Left ventricle myocardium inferior (tissue), 1 donor: ENCODE data around the gene TTYH3. TPM values are rescaled to one million over a fixed set of nuclear protein-coding genes. Genes with fewer than 3 reads are reported as not detected.

ENCODE experiments used
- DNase-seq: peaks from one replicate; pipeline ENCODE4 v3.0.0-alpha.2; 2020
- H3K27ac ChIP-seq: fragments of 200-600 bp; replicated peaks from 2 replicates; pipeline ENCODE4 v1.8.0; 2021
- H3K27me3 ChIP-seq: fragments of 200-600 bp; 2 replicates; pipeline ENCODE4 v1.8.0; 2021; ENCODE audit warnings: low read depth
- H3K36me3 ChIP-seq: fragments of 200-600 bp; 2 replicates; pipeline ENCODE4 v1.8.0; 2021
- H3K4me1 ChIP-seq: fragments of 200-600 bp; 2 replicates; pipeline ENCODE4 v1.8.0; 2021
- H3K4me3 ChIP-seq: fragments of 200-600 bp; 2 replicates; pipeline ENCODE4 v1.8.0; 2021; ENCODE audit warnings: mild to moderate bottlenecking, moderate library complexity
- H3K9me3 ChIP-seq: fragments of 200-600 bp; replicated peaks from 2 replicates; pipeline ENCODE4 v1.8.0; 2021
- intact Hi-C: fragments of 100-400 bp; cut with micrococcal nuclease; formaldehyde crosslinking; loops from one replicate; pipeline ENCODE4 v1.11.0; 2022
- total RNA-seq: library from RNA; stranded (reverse); fragmentation: NEBNext Ultra II Directional; extraction: Animal tissue kit (Norgen Biotek cat#: 25700); gene quantifications from one replicate; pipeline ENCODE4 v1.2.1, GENCODE V29; 2021
- TF ChIP-seq, protein P1 (sequence below): fragments of 200-600 bp; IDR thresholded peaks from 2 replicates; pipeline ENCODE4 v1.8.0; 2021; ENCODE audit warnings: antibody characterized with exemption, mild to moderate bottlenecking, borderline replicate concordance
- donor health status: DM: no; HTN: yes; CAD: no; lungs with severe emphysema.

Gene TTYH3
- total RNA-seq, 1 donor from 2014 or later, result 10.9 TPM

DNA sequence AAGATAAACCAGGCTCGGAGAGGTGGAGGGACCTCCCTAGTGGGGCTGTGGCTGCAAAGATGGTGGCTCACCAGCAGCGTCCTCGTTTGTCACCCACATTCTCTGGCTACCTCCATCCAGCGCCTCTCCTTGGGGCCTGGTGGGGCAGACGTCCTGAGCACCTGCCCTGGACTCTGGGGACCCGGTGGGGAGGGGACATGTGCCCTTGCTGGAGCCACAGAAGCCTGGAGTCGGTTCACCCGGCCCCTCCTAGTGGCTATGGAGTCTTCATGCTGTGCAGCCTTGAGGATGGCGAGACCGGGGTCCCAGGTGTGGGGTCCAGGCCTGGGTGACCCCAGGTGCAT lies 14.5 kb downstream of the TTYH3 start:
- TF ChIP-seq, protein P1, sequence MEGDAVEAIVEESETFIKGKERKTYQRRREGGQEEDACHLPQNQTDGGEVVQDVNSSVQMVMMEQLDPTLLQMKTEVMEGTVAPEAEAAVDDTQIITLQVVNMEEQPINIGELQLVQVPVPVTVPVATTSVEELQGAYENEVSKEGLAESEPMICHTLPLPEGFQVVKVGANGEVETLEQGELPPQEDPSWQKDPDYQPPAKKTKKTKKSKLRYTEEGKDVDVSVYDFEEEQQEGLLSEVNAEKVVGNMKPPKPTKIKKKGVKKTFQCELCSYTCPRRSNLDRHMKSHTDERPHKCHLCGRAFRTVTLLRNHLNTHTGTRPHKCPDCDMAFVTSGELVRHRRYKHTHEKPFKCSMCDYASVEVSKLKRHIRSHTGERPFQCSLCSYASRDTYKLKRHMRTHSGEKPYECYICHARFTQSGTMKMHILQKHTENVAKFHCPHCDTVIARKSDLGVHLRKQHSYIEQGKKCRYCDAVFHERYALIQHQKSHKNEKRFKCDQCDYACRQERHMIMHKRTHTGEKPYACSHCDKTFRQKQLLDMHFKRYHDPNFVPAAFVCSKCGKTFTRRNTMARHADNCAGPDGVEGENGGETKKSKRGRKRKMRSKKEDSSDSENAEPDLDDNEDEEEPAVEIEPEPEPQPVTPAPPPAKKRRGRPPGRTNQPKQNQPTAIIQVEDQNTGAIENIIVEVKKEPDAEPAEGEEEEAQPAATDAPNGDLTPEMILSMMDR, result no peak
- Histone ChIP-seq H3K27me3 (no peaks in the 10 kb centered on the region), H3K36me3 (peaks cover 32% of the 10 kb centered on the region), H3K27ac (no peak overlapping the region), H3K9me3 (no peaks in the 10 kb centered on the region), H3K4me3 (no peak overlapping the region), H3K4me1 (peaks cover 38% of the 10 kb centered on the region)
- intact Hi-C loops, result no loop called here
- no peak for DNase-seq

DNA sequence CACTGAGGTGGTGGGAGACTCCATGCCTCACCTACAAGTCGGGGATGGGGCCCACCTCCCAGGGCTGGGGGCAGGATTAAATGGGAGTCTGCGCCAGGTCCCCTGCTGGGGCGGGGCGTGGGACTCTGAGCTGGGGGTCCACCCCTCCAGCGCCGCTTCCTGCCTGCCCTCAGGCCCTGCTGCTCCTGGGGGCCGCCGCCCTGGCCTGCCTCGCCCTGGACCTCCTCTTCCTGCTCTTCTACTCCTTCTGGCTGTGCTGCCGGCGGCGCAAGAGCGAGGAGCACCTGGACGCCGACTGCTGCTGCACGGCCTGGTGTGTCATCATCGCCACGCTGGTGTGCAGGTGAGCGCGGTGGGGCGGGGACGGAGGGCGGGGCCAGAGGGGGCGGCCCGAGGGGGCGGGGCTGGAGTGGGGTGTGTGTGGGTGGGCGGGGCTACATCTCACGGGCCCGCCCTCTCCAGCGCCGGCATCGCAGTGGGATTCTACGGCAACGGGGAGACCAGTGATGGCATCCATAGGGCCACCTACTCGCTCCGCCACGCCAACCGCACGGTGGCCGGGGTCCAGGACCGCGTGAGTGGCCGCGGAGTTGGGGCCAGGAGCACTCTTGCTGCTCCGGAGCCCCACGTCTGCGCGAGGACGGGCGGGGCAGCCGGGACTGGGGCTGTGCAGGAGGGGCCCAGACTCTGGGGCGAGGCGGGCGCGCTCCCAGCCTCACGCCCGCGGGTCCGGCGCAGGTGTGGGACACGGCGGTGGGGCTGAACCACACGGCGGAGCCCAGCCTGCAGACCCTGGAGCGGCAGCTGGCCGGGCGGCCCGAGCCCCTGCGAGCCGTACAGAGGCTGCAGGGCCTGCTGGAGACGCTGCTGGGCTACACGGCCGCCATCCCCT lies 15.1 kb downstream of the TTYH3 start:
- Histone ChIP-seq H3K4me3 (no peak overlapping the region), H3K36me3 (peaks cover 32% of the 10 kb centered on the region), H3K27me3 (no peaks in the 10 kb centered on the region), H3K4me1 (peaks cover 32% of the 10 kb centered on the region), H3K9me3 (no peaks in the 10 kb centered on the region), H3K27ac (no peak overlapping the region)
- TF ChIP-seq, protein P1, result no peak
- intact Hi-C loops, result no loop called here
- DNase-seq, result no peak

DNA sequence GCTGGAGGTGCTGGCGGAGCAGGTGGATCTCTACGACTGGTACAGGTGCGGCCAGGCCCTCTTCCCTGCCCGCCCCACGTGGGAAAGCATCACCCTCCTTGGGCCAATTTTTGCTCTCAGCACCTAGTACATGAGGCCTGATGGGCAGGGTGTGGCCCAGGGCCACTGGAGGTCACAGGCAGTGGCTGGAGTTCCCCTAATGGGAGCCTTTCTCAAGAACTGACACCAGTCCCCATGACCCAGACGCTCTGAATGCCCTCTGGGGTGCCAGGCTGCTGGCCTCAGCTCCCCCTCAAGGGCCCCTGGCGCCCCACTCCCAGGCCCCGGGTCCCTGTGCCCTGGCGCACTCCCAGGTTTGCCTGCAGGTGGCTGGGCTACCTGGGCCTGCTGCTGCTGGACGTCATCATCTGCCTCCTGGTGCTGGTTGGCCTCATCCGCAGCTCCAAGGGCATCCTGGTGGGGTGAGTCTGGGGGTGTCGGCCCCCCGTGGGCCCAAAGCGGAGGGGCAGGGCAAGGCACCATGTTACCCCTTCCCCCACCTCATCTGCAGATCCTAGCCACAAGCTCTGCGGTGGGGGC lies 15.9 kb downstream of the TTYH3 start:
- no peaks in the 10 kb centered on the region for H3K27me3 ChIP-seq
- H3K36me3 ChIP-seq, result peaks cover 32% of the 10 kb centered on the region
- no peak overlapping the region for H3K27ac ChIP-seq
- H3K9me3 ChIP-seq, result no peaks in the 10 kb centered on the region
- H3K4me1 ChIP-seq, result peaks cover 25% of the 10 kb centered on the region
- no peak for DNase-seq
- TF ChIP-seq, protein P1, result no peak
- no peak overlapping the region for H3K4me3 ChIP-seq
- intact Hi-C loops, result no loop called here

DNA sequence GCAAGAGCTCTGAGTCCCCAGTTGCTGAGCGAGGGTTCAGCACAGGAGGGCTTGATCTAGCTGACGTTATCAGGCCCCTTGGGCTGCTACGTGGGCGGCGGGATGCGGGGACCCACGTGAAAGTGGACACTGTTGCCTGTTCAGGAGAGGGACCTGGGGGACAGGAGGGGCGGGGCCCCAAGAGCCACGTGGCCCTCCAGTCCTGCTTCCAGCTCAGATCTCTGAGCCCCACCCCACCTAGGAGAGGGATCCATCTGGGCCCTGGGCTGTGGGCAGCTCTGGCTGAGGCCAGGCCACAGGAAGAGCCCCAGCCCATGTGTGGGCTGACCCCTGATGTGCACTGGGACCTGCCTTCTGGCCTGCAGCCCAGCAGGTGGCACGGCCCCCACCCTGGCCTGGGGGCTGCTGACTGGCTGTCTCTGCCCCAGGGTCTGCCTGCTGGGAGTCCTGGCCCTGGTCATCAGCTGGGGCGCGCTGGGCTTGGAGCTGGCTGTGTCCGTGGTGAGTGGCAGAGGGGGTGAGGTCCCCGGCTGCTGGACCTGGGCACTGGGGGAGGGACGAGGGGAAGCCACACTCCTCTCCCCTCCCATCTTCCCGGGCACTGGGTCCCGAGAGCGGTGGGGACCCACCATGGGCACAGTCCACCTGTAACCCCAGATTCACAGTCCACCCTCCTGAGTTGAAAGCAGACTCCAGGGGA lies 17.5 kb downstream of the TTYH3 start:
- H3K27ac ChIP-seq, result no peak overlapping the region
- H3K4me1 ChIP-seq, result peaks cover 14% of the 10 kb centered on the region
- H3K36me3 ChIP-seq, result peaks cover 35% of the 10 kb centered on the region
- no peaks in the 10 kb centered on the region for H3K27me3 ChIP-seq
- H3K4me3 ChIP-seq, result no peak overlapping the region
- intact Hi-C loops, result no loop called here
- no peaks in the 10 kb centered on the region for H3K9me3 ChIP-seq
- DNase-seq, result no peak
- TF ChIP-seq, protein P1, result no peak

DNA sequence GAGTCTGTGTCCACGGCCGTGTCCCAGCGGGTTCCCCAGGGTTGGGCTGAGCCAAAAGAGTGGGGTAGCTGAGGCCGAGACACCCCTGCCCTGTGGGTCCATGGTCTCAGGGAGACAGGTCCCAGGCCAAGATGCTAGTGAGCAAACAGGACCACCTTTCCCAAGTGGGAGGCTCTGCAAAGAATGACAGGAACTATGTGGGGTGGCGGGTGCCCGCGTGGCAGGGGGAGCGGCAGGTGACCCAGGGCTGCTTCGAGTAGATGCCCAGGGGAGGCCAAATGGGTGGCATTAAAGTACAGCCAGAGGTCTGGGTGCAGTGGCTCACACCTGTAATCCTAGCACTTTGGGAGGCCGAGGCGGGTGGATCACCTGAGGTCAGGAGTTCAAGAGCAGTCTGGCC lies 18.2 kb downstream of the TTYH3 start:
- no peak for DNase-seq
- H3K4me1 ChIP-seq, result peaks cover 7% of the 10 kb centered on the region
- H3K27ac ChIP-seq, result no peak overlapping the region
- no peaks in the 10 kb centered on the region for H3K27me3 ChIP-seq
- TF ChIP-seq, protein P1, result no peak
- no peak overlapping the region for H3K4me3 ChIP-seq
- H3K9me3 ChIP-seq, result no peaks in the 10 kb centered on the region
- H3K36me3 ChIP-seq, result peaks cover 35% of the 10 kb centered on the region
- intact Hi-C loops, result no loop called here
